WTC11 (cell line): ENCODE data around the gene GALNT2. TPM values are rescaled to one million over a fixed set of nuclear protein-coding genes. Genes with fewer than 3 reads are reported as not detected.

Experiments used
- ATAC-seq: fragments of 200-7000 bp; cut with Tn5 transposase; 2 replicates; pipeline ENCODE4 v1.10.0; 2021; ENCODE audit warnings: mild to moderate bottlenecking, moderate library complexity
- CTCF ChIA-PET: fragments of 300-600 bp; sonication (Branson Sonifier 250); formaldehyde crosslinking; loops from one replicate; lab custom pipeline; 2021; ENCODE audit warnings: antibody characterized with exemption; lab: Charles Lee
- POLR2A ChIA-PET: fragments of 350-600 bp; sonication (Branson Sonifier 250); formaldehyde crosslinking; loops from one replicate; lab custom pipeline; 2021; ENCODE audit warnings: antibody characterized with exemption; lab: Charles Lee
- DNase-seq: peaks from one replicate; pipeline ENCODE4 v3.0.0; 2021; ENCODE audit warnings: low spot score
- H3K27ac Mint-ChIP-seq: 2 replicates; pipeline ENCODE4 v1.8.0; 2021; ENCODE audit warnings: mixed read lengths
- H3K27me3 Mint-ChIP-seq: 2 replicates; pipeline ENCODE4 v1.8.0; 2021; ENCODE audit warnings: low read depth, mild to moderate bottlenecking, moderate library complexity, mixed read lengths
- H3K36me3 Mint-ChIP-seq: 2 replicates; pipeline ENCODE4 v1.8.0; 2021; ENCODE audit warnings: mixed read lengths
- H3K4me1 Mint-ChIP-seq: 2 replicates; pipeline ENCODE4 v1.8.0; 2022; ENCODE audit warnings: mixed read lengths
- H3K4me3 Mint-ChIP-seq: 2 replicates; pipeline ENCODE4 v1.8.0; 2021; ENCODE audit warnings: mild to moderate bottlenecking, moderate library complexity, mixed read lengths
- H3K9me3 Mint-ChIP-seq: 2 replicates; pipeline ENCODE4 v1.8.0; 2021; ENCODE audit warnings: mixed read lengths
- IRF2 ChIP-seq: sonication (generic); formaldehyde crosslinking; IDR thresholded peaks from 2 replicates; pipeline ENCODE4 v1.8.0; 2022; ENCODE audit warnings: low read depth, missing genetic modification reagents, borderline replicate concordance
- JUN ChIP-seq: sonication (generic); formaldehyde crosslinking; IDR thresholded peaks from 2 replicates; pipeline ENCODE4 v1.8.0; 2023; ENCODE audit warnings: mild to moderate bottlenecking, missing genetic modification reagents
- OVOL2 ChIP-seq: fragments of 250-450 bp; sonication (Bioruptor Pico); IDR thresholded peaks from 2 replicates; pipeline ENCODE4 v1.9.0; 2021; ENCODE audit warnings: mild to moderate bottlenecking, borderline replicate concordance
- SMAD4 ChIP-seq: sonication (generic); formaldehyde crosslinking; IDR thresholded peaks from 2 replicates; pipeline ENCODE4 v1.8.0; 2022; ENCODE audit warnings: mild to moderate bottlenecking, missing genetic modification reagents
- ZBTB21 ChIP-seq: sonication (generic); formaldehyde crosslinking; IDR thresholded peaks from 2 replicates; pipeline ENCODE4 v1.8.1; 2023; ENCODE audit warnings: mild to moderate bottlenecking, missing genetic modification reagents, borderline replicate concordance
- ZNF121 ChIP-seq: sonication (generic); formaldehyde crosslinking; IDR thresholded peaks from 2 replicates; pipeline ENCODE4 v1.8.0; 2023; ENCODE audit warnings: missing genetic modification reagents
- ZNF219 ChIP-seq: sonication (generic); formaldehyde crosslinking; IDR thresholded peaks from 2 replicates; pipeline ENCODE4 v1.8.0; 2023; ENCODE audit warnings: missing genetic modification reagents, mild to moderate bottlenecking, borderline replicate concordance
- ZNF263 ChIP-seq: sonication (generic); formaldehyde crosslinking; IDR thresholded peaks from 2 replicates; pipeline ENCODE4 v1.8.1; 2022; ENCODE audit warnings: low read depth, mild to moderate bottlenecking, moderate library complexity, missing genetic modification reagents
- total RNA-seq: library from RNA; stranded (reverse); gene quantifications from 3 replicates; pipeline ENCODE4 v1.2.3, GENCODE V29; 2021
- TF ChIP-seq, protein P1 (sequence below): fragments of 250-450 bp; sonication (Bioruptor Pico); IDR thresholded peaks from 2 replicates; pipeline ENCODE4 v1.9.0; 2021; ENCODE audit warnings: mild to moderate bottlenecking, borderline replicate concordance
- TF ChIP-seq, protein P2 (sequence below): sonication (generic); formaldehyde crosslinking; conservative IDR thresholded peaks from 2 replicates; pipeline ENCODE4 v1.8.1; 2023; ENCODE audit warnings: mild to moderate bottlenecking, low read depth, missing genetic modification reagents, moderate library complexity
- TF ChIP-seq, protein P3 (sequence below): sonication (generic); formaldehyde crosslinking; IDR thresholded peaks from 2 replicates; pipeline ENCODE4 v1.8.1; 2022; ENCODE audit warnings: low read depth, missing genetic modification reagents, borderline replicate concordance
- TF ChIP-seq, protein P4 (sequence below): sonication (generic); formaldehyde crosslinking; IDR thresholded peaks from 2 replicates; pipeline ENCODE4 v1.8.1; 2023; ENCODE audit warnings: mild to moderate bottlenecking, missing genetic modification reagents, moderate library complexity
- TF ChIP-seq, protein P5 (sequence below): sonication (generic); formaldehyde crosslinking; IDR thresholded peaks from 2 replicates; pipeline ENCODE4 v1.8.1; 2023; ENCODE audit warnings: mild to moderate bottlenecking, missing genetic modification reagents, moderate library complexity

The GALNT2 gene
- total RNA-seq, 1 experiment from 2014 or later: 74.8 TPM

DNA sequence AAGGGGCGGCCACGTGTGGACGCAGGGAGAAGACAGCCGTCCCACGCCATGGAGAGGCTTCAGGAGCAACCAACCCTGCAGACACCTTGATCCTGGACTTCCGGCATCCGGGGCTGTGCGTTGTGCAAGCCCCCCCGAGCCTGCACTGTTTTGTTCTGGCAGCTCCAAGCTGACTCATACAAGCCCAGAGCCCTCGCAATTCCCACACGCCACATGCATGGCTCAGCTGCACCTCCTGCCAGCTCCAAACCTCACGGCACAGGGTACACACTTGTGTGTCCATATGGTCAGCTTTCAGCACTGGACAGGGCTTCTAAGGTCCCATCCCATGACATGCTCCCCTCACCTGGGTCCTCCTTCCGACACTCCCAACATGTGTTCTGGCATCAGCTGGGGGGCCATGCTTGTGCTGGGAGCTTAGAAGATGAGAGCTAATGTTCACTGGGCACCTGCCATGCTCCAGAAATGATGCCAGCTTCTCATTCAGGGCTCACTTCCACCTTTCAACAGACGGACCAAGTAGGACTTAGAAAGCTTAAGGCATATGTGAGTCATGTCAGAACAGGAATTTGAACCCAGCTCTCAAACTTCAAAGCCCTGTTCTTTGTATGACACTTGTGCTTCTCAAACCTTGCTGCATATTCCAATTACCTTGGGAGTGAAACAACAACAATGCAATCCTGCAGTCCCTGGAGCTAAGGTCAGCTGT lies 221.8 kb downstream of the GALNT2 start (continued):
- TF ChIP-seq, protein P1, sequence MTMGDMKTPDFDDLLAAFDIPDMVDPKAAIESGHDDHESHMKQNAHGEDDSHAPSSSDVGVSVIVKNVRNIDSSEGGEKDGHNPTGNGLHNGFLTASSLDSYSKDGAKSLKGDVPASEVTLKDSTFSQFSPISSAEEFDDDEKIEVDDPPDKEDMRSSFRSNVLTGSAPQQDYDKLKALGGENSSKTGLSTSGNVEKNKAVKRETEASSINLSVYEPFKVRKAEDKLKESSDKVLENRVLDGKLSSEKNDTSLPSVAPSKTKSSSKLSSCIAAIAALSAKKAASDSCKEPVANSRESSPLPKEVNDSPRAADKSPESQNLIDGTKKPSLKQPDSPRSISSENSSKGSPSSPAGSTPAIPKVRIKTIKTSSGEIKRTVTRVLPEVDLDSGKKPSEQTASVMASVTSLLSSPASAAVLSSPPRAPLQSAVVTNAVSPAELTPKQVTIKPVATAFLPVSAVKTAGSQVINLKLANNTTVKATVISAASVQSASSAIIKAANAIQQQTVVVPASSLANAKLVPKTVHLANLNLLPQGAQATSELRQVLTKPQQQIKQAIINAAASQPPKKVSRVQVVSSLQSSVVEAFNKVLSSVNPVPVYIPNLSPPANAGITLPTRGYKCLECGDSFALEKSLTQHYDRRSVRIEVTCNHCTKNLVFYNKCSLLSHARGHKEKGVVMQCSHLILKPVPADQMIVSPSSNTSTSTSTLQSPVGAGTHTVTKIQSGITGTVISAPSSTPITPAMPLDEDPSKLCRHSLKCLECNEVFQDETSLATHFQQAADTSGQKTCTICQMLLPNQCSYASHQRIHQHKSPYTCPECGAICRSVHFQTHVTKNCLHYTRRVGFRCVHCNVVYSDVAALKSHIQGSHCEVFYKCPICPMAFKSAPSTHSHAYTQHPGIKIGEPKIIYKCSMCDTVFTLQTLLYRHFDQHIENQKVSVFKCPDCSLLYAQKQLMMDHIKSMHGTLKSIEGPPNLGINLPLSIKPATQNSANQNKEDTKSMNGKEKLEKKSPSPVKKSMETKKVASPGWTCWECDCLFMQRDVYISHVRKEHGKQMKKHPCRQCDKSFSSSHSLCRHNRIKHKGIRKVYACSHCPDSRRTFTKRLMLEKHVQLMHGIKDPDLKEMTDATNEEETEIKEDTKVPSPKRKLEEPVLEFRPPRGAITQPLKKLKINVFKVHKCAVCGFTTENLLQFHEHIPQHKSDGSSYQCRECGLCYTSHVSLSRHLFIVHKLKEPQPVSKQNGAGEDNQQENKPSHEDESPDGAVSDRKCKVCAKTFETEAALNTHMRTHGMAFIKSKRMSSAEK (CRISPR knock-in tag): no peak
- TF ChIP-seq JUN (CRISPR knock-in tag) (no peak), OVOL2 (CRISPR knock-in tag) (no peak), ZNF263 (no peak)

DNA sequence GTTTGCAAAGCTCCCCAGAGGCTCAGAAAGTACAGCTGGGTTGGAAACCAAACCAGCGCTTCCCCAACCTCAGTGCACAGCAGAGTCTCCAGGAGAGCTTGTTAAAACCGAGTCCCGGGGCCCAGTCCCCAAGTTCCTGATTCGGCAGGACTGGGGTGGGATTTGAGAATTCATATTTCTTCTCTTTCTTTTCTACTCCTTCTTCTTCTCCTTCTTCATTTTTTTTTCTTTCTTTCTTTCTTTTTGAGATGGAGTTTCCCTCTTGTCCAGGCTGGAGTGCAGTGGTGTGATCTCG lies 222.3 kb downstream of the GALNT2 start:
- DNase-seq (no peak), ATAC-seq (no peak)
- Mint-ChIP-seq H3K9me3 (no peaks in the 10 kb centered on the region), H3K27ac (no peak overlapping the region), H3K4me1 (peaks cover 33% of the 10 kb centered on the region)
- CTCF ChIA-PET: interaction anchor here (2.6 kb wide), 1 partner anchor 12 kb away, joined by 9 read pairs; no protein-coding TSS in a partner anchor
- TF ChIP-seq ZBTB21 (CRISPR knock-in tag) (no peak), IRF2 (CRISPR knock-in tag) (no peak), ZNF121 (no peak), OVOL2 (CRISPR knock-in tag) (no peak), ZNF219 (CRISPR knock-in tag) (no peak), SMAD4 (CRISPR knock-in tag) (no peak)
- TF ChIP-seq, protein P2, sequence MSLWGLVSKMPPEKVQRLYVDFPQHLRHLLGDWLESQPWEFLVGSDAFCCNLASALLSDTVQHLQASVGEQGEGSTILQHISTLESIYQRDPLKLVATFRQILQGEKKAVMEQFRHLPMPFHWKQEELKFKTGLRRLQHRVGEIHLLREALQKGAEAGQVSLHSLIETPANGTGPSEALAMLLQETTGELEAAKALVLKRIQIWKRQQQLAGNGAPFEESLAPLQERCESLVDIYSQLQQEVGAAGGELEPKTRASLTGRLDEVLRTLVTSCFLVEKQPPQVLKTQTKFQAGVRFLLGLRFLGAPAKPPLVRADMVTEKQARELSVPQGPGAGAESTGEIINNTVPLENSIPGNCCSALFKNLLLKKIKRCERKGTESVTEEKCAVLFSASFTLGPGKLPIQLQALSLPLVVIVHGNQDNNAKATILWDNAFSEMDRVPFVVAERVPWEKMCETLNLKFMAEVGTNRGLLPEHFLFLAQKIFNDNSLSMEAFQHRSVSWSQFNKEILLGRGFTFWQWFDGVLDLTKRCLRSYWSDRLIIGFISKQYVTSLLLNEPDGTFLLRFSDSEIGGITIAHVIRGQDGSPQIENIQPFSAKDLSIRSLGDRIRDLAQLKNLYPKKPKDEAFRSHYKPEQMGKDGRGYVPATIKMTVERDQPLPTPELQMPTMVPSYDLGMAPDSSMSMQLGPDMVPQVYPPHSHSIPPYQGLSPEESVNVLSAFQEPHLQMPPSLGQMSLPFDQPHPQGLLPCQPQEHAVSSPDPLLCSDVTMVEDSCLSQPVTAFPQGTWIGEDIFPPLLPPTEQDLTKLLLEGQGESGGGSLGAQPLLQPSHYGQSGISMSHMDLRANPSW (CRISPR knock-in tag): no peak
- TF ChIP-seq, protein P3, sequence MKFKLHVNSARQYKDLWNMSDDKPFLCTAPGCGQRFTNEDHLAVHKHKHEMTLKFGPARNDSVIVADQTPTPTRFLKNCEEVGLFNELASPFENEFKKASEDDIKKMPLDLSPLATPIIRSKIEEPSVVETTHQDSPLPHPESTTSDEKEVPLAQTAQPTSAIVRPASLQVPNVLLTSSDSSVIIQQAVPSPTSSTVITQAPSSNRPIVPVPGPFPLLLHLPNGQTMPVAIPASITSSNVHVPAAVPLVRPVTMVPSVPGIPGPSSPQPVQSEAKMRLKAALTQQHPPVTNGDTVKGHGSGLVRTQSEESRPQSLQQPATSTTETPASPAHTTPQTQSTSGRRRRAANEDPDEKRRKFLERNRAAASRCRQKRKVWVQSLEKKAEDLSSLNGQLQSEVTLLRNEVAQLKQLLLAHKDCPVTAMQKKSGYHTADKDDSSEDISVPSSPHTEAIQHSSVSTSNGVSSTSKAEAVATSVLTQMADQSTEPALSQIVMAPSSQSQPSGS (CRISPR knock-in tag): no peak
- TF ChIP-seq, protein P4, sequence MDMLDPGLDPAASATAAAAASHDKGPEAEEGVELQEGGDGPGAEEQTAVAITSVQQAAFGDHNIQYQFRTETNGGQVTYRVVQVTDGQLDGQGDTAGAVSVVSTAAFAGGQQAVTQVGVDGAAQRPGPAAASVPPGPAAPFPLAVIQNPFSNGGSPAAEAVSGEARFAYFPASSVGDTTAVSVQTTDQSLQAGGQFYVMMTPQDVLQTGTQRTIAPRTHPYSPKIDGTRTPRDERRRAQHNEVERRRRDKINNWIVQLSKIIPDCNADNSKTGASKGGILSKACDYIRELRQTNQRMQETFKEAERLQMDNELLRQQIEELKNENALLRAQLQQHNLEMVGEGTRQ (CRISPR knock-in tag): no peak
- TF ChIP-seq, protein P5, sequence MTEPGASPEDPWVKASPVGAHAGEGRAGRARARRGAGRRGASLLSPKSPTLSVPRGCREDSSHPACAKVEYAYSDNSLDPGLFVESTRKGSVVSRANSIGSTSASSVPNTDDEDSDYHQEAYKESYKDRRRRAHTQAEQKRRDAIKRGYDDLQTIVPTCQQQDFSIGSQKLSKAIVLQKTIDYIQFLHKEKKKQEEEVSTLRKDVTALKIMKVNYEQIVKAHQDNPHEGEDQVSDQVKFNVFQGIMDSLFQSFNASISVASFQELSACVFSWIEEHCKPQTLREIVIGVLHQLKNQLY (CRISPR knock-in tag): no peak
- TF ChIP-seq, all 79 proteins: peak for 0
- peaks cover 3% of the 10 kb centered on the region; the same call in 1 of the 2 replicates for H3K27me3 Mint-ChIP-seq
- H3K4me3 Mint-ChIP-seq: no peak overlapping the region
- no peaks in the 10 kb centered on the region for H3K36me3 Mint-ChIP-seq
- POLR2A ChIA-PET: no interaction called here
